GM10248 (cell line): Measurements from ENCODE around the gene PRR23E.

Experiments
- CTCF ChIA-PET: fragments of 300-600 bp; sonication (Branson Sonifier 250); formaldehyde crosslinking; extraction: SDS; loops from one replicate; lab custom pipeline; 2021; ENCODE audit warnings: antibody characterized with exemption; lab: Yijun Ruan, JAX
- POLR2A ChIA-PET: fragments of 350-650 bp; sonication (Branson Sonifier 250); formaldehyde crosslinking; extraction: SDS; loops from one replicate; lab custom pipeline; 2020; ENCODE audit warnings: antibody characterized with exemption; lab: Yijun Ruan, JAX
- DNase-seq: peaks from one replicate; pipeline ENCODE4 v3.0.0; 2012; ENCODE audit errors: extremely low spot score
- TF ChIP-seq, protein P1 (sequence below): IDR thresholded peaks from 2 replicates; pipeline ENCODE4 v1.5.1; 2012; ENCODE audit warnings: mild to moderate bottlenecking, low read depth; ENCODE audit errors: extremely low read depth, missing control alignments, control extremely low read depth

The PRR23E gene

DNA sequence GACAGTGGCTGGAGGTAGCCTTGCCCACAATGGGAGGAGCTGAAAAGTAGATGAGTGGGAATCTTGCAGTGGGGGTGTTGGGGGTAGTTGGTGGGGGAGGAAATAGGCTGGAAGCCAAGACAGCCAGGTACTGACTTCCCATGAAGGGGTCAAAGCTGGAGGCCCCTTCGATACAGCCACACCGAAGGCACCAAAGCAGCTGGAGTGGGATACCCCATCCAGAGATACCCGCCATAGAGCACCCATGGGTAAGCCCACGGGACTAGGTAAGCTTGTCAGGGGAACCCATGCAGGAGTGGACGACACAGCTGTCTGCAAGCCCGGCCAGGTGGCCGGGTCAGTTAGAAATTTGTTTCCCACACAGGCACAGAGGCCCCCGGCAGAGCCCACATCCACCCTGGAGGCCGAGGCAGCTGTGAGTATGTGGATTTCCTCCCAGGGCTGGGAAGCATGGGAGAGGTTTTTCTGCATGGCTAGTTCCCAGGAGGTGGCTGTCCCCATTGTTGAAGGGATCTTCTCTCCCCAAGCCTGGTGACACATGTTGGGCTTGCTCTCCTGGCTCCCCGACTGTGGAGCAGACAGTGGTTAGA lies 28.6 kb downstream of the PRR23E start:
- TF ChIP-seq, protein P1, sequence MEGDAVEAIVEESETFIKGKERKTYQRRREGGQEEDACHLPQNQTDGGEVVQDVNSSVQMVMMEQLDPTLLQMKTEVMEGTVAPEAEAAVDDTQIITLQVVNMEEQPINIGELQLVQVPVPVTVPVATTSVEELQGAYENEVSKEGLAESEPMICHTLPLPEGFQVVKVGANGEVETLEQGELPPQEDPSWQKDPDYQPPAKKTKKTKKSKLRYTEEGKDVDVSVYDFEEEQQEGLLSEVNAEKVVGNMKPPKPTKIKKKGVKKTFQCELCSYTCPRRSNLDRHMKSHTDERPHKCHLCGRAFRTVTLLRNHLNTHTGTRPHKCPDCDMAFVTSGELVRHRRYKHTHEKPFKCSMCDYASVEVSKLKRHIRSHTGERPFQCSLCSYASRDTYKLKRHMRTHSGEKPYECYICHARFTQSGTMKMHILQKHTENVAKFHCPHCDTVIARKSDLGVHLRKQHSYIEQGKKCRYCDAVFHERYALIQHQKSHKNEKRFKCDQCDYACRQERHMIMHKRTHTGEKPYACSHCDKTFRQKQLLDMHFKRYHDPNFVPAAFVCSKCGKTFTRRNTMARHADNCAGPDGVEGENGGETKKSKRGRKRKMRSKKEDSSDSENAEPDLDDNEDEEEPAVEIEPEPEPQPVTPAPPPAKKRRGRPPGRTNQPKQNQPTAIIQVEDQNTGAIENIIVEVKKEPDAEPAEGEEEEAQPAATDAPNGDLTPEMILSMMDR: no peak
- POLR2A ChIA-PET: interaction anchor here (0.6 kb wide), 1 partner anchor 310 kb away, joined by 9 read pairs; no protein-coding TSS in a partner anchor
- CTCF ChIA-PET: interaction anchor here (1.2 to 1.5 kb wide), 3 partner anchors 8 to 15 kb away, joined by 3 to 4 read pairs (median 3); no protein-coding TSS in a partner anchor
- no peak for DNase-seq

DNA sequence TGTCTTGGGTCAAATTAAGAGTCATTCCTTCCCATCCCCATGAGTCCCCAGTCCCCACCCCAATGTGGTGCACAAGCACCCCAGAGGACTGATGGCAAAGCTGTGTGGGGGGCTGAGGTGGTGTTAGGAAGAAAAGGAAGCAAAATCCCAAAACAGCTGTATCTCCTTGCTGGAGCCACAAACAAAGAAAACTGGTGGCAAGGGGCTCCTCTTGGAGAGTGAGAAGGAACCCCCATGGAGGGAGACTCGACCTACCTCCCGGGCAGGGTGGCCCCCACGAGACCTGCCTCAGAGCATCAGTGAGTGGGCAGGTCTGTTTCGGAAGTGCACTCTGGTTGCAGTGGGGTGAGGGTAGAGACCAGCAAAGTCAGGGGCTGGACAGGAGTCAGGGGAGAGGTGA lies 29.2 kb downstream of the PRR23E start:
- DNase-seq: no peak
- TF ChIP-seq, protein P1: no peak
- ChIA-PET POLR2A (no interaction called here), CTCF (interaction anchor here (1.0 to 1.2 kb wide), 2 partner anchors 10 to 15 kb away, joined by 3 read pairs; no protein-coding TSS in a partner anchor)

DNA sequence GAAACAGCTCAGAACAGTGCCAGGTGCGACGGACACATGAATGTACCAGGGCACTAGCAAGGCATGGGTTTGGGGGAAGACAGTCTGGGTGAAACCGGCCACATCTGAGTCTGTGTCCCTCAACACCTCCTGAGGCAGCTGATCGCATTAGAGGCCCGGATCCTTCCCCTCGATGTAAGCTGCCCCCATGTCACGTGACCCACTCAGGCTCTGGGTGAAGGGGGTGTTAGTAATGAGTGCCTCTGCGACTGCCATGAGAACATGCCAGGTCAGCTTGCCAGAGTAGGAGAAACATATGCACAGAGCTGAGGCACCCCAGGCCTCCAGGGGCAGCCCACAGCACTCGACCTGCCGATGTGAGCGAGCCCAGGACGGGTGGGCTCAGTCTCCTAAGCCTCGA lies 29.7 kb downstream of the PRR23E start:
- ChIA-PET CTCF (interaction anchor here (1.0 to 1.2 kb wide), 2 partner anchors 11 to 16 kb away, joined by 3 read pairs; no protein-coding TSS in a partner anchor), POLR2A (no interaction called here)
- no peak for DNase-seq
- TF ChIP-seq, protein P1: no peak

DNA sequence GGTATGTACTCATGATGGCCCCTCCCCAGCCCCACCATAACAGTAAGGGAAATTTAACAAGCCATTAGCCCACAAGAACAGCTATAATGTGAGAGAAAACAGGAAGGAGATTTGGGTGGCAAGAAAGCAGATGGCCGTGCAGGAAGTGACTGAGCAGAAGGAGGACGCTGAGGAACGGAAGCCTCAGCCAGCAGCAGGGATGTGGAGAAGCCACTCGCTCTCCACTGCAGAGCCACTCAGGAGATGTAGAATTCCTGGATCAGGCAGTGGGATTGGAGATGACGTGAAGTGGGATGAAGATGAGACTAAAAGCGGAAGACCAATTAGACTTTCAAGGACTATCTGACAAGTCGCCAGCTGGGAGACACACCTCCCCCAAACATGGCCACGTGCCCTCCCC lies 31.2 kb downstream of the PRR23E start:
- no peak for DNase-seq
- ChIA-PET CTCF (interaction anchor here (0.9 to 1.2 kb wide), 2 partner anchors 14 to 80 kb away, joined by 3 read pairs; no protein-coding TSS in a partner anchor), POLR2A (no interaction called here)
- TF ChIP-seq, protein P1: no peak

DNA sequence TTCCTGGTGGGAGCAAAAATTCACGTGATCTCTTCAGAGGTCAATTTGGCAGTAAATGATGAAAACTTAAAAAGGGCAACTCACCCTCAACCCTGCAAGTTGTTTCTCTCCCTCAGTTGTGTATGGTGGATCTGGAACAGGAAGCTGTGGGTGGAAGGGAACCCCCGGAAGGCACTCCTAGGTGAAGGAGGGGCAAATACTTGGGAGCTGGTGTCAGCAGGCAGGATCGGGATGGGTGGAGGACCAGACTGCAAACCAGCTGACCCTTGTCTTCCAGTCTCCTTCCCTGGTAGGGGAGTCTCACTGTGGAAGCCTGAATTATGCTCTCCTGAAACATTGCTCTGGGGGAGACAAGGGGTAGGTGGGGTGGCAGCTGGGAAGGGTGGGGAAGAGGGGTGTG lies 33.5 kb downstream of the PRR23E start:
- ChIA-PET POLR2A (no interaction called here), CTCF (no interaction called here)
- DNase-seq: no peak
- TF ChIP-seq, protein P1: no peak

DNA sequence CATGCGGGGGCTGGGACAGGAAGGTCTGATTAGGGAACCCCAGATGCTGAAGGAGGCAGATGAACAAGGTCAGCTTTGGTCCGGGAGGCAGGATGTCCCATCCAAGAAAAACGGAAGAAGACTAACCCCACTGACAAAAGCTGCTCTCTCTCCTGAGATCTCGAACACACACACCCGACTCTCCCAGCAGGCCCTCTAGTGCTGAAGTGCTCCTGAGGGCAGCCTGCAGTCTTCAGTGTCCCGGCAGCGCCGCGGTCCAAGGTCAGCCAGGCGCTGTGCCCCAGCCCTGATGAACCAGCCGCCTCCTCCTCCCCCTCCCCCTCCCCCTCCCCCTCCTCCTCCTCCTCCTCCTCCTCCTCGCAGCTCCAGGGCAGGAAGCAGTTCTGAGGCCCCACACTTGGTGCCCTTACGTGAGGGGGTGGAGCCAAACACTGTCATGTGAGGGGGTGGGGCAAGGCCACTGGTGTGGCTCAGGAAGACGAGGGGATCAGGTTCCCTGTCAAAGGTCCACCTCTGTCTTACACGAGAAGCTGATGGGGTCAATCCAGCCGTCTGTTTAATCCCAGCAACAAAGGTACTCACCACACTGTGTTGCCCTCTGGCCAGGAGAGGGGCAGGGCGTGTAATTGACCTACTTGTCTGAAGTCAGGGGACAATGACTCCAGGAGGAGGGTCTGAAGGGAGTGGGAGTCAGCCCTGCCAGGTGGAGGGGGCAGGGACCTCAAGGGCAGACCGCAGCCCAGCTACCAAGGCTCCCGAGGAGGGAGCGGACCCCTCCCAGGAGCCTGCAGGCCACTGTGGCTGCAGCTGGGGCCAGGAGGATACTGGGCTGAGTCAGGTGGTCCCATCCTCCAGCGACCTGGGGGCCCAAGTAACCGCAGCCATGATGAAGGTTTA lies 34.3 kb downstream of the PRR23E start:
- no peak for DNase-seq
- ChIA-PET POLR2A (no interaction called here), CTCF (no interaction called here)
- TF ChIP-seq, protein P1: no peak
